ENCODE data around the gene SMARCAL1.

DNA sequence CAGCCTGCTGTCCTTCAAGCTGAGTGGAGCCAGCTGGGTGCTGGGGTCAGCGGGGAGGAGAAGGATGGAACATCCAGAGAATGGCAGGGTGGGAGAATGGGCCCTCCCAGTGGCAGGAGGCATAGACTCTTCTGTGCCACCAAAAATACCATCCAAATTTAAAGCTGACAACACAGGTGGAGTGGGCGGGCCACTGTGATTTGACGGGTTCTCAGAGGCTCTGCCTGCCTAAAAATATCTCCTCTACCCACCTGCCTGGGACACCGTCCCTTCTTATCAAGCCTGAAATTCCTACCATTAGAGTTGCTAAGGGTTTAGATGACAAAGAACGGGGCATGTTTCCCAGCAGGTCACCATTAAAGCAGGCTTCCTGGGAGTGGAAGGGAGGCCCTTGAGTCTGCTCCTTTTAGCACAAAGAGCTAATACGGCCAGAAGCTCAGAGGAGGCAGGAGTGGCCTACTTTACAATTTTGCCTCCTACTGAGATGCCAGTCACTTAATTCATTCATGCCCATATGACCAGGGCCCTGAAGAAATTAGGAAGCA, 20.2 kb upstream of the SMARCAL1 start:
- TF ChIP-seq, protein P1, sequence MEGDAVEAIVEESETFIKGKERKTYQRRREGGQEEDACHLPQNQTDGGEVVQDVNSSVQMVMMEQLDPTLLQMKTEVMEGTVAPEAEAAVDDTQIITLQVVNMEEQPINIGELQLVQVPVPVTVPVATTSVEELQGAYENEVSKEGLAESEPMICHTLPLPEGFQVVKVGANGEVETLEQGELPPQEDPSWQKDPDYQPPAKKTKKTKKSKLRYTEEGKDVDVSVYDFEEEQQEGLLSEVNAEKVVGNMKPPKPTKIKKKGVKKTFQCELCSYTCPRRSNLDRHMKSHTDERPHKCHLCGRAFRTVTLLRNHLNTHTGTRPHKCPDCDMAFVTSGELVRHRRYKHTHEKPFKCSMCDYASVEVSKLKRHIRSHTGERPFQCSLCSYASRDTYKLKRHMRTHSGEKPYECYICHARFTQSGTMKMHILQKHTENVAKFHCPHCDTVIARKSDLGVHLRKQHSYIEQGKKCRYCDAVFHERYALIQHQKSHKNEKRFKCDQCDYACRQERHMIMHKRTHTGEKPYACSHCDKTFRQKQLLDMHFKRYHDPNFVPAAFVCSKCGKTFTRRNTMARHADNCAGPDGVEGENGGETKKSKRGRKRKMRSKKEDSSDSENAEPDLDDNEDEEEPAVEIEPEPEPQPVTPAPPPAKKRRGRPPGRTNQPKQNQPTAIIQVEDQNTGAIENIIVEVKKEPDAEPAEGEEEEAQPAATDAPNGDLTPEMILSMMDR (IDR thresholded peaks at IDR 0.05), result no peak
- no peak for TF ChIP-seq REST (IDR thresholded peaks at IDR 0.05; ENCODE audit: insufficient read depth in 1 of 2, low read depth in 2 of 2, low read length in 1 of 2)
